ENCODE data around the gene OLR1. TPM values are rescaled to one million over a fixed set of nuclear protein-coding genes. Genes with fewer than 3 reads are reported as not detected.

Gene OLR1
- total RNA-seq, 1 experiment from 2014 or later, result 0.12 TPM

- ATAC-seq, result peak; percentile 71
- Histone ChIP-seq H4K20me1 (ENCODE audit: insufficient read depth) (no peaks in the 10 kb centered on the region), H3K4me3 (replicated peaks in 1 of 2; ENCODE audit: low read depth in 1 of 2, low read length in 2 of 2) (peak within 1 kb of the TSS; percentile 84 to 89), H3K4me1 (ENCODE audit: control insufficient read depth in 1 of 2, insufficient read depth in 2 of 2, low read length in 2 of 2) (peaks cover 22 to 44% of the 10 kb centered on the region in 2 experiments; a peak in 3 of 4 replicates), H3K79me2 (ENCODE audit: insufficient read depth, low read length) (peaks cover 15% of the 10 kb centered on the region), H2AFZ (ENCODE audit: low read depth, low read length, poor library complexity, severe bottlenecking) (peak within 1 kb of the TSS; percentile 29), H3K27ac (ENCODE audit: low read depth, low read length) (peak within 1 kb of the TSS; percentile 79), H3K9ac (ENCODE audit: low read length) (peak within 1 kb of the TSS; percentile 93), H3K9me2 (ENCODE audit: insufficient read depth) (no peaks in the 10 kb centered on the region), H3K4me2 (ENCODE audit: low read length) (peak within 1 kb of the TSS; percentile 81), H3K9me3 (ENCODE audit: control insufficient read depth in 1 of 2, insufficient read depth in 1 of 2, low read depth in 1 of 2, low read length in 2 of 2) (no peaks in the 10 kb centered on the region), H3K36me3 (ENCODE audit: control insufficient read depth in 1 of 2, insufficient read depth in 2 of 2, low read length in 2 of 2) (peaks cover 0 to under 1% of the 10 kb centered on the region in 2 experiments; a peak in 1 of 4 replicates), H3K27me3 (ENCODE audit: insufficient read depth, low read length) (no peaks in the 10 kb centered on the region)
- no TSS peak for BruUV-seq (replicated peaks)
- ChIA-PET CTCF (interaction anchor here (1.1 to 1.6 kb wide), 2 partner anchors 23 to 60 kb away, joined by 3 to 7 read pairs; no protein-coding TSS in a partner anchor), POLR2A (interaction anchor here (0.8 kb wide), 1 partner anchor 53 kb away, joined by 3 read pairs; no protein-coding TSS in a partner anchor), RAD21 (ENCODE audit: low non-redundant PET in 1 of 2, low total read pairs in 2 of 2, uncharacterized antibody in 2 of 2, unreplicated experiment in 2 of 2) (no interaction called here)
- TF ChIP-seq EGR1 (IDR thresholded peaks at IDR 0.05; ENCODE audit: low read depth), result peak; percentile 38
- no peak for TF ChIP-seq ZFX (IDR thresholded peaks at IDR 0.05)
- intact Hi-C loops (cut with micrococcal nuclease), result loop anchor here (1.0 to 2.0 kb wide), 3 partner anchors 401 to 537 kb away; partner anchors contain the start of gene MAGOHB
- peak; percentile 39 for DNase-seq (ENCODE audit: low read depth, low spot score)
Measured at GRCh38 chr12:10212739-10213131, 40.8 kb upstream of the OLR1 start, which contains the start of gene GABARAPL1. Gene GABARAPL1, plus strand, starts transcription at chr12:10212877. Its CDS starts 253 bp downstream, at chr12:10213130.

GRCh38 chr12:10211940-10212738 is 40.2 kb upstream of the OLR1 start:
- Histone ChIP-seq H4K20me1 (ENCODE audit: insufficient read depth) (no peaks in the 10 kb centered on the region), H3K36me3 (ENCODE audit: control insufficient read depth in 1 of 2, insufficient read depth in 2 of 2, low read length in 2 of 2) (no peaks in the 10 kb centered on the region), H3K4me3 (replicated peaks in 1 of 2; ENCODE audit: low read depth in 1 of 2, low read length in 2 of 2) (peak overlapping the region; percentile 84 to 89), H2AFZ (ENCODE audit: low read depth, low read length, poor library complexity, severe bottlenecking) (no peak overlapping the region), H3K4me2 (ENCODE audit: low read length) (peak overlapping the region; percentile 81), H3K27ac (ENCODE audit: low read depth, low read length) (peak overlapping the region; percentile 79), H3K9me2 (ENCODE audit: insufficient read depth) (no peaks in the 10 kb centered on the region), H3K9ac (ENCODE audit: low read length) (peak overlapping the region; percentile 93), H3K4me1 (ENCODE audit: control insufficient read depth in 1 of 2, insufficient read depth in 2 of 2, low read length in 2 of 2) (peaks cover 22 to 44% of the 10 kb centered on the region in 2 experiments; a peak in 3 of 4 replicates), H3K79me2 (ENCODE audit: insufficient read depth, low read length) (peaks cover 15% of the 10 kb centered on the region), H3K27me3 (ENCODE audit: insufficient read depth, low read length) (no peaks in the 10 kb centered on the region), H3K9me3 (ENCODE audit: control insufficient read depth in 1 of 2, insufficient read depth in 1 of 2, low read depth in 1 of 2, low read length in 2 of 2) (no peaks in the 10 kb centered on the region)
- intact Hi-C loops (cut with micrococcal nuclease), result loop anchor here (1.0 to 2.0 kb wide), 3 partner anchors 401 to 537 kb away; partner anchors contain the start of gene MAGOHB
- BruUV-seq (replicated peaks), result TSS peak; percentile 79
- peak; percentile 91 for ATAC-seq
- ChIA-PET CTCF (interaction anchor here (1.1 to 1.6 kb wide), 2 partner anchors 23 to 59 kb away, joined by 3 to 7 read pairs; no protein-coding TSS in a partner anchor), POLR2A (interaction anchor here (0.8 kb wide), 1 partner anchor 53 kb away, joined by 3 read pairs; no protein-coding TSS in a partner anchor), RAD21 (ENCODE audit: low non-redundant PET in 1 of 2, low total read pairs in 2 of 2, uncharacterized antibody in 2 of 2, unreplicated experiment in 2 of 2) (no interaction called here)
- DNase-seq (ENCODE audit: low read depth, low spot score), result peak; percentile 96
- peak; percentile 45; the same call in 1 of the 2 replicates for TF ChIP-seq SRF (IDR thresholded peaks at IDR 0.05; ENCODE audit: low read depth)
- peak; percentile 93 for TF ChIP-seq MAX (IDR thresholded peaks at IDR 0.05)
- TF ChIP-seq FOSL1 (IDR thresholded peaks at IDR 0.05; ENCODE audit: low read depth), result peak; percentile 56
- TF ChIP-seq YY1 (IDR thresholded peaks at IDR 0.05; ENCODE audit: extremely low read depth, insufficient replicate concordance, low read depth, low read length), result peak; percentile 6
- TF ChIP-seq CTCF (IDR thresholded peaks at IDR 0.05 in 2 of 3, conservative IDR thresholded peaks at IDR 0.05 in 1 of 3; ENCODE audit: borderline replicate concordance in 1 of 3, insufficient read depth in 1 of 3, low read depth in 2 of 3, low read length in 2 of 3), result no peak
- TF ChIP-seq CEBPB (IDR thresholded peaks at IDR 0.05; ENCODE audit: low read depth), result peak; percentile 18; the same call in 1 of the 2 replicates
- no peak for TF ChIP-seq RAD21 (IDR thresholded peaks at IDR 0.05; ENCODE audit: low read depth)
- no peak for TF ChIP-seq EZH2 (IDR thresholded peaks at IDR 0.05)
- TF ChIP-seq ZBTB33 (IDR thresholded peaks at IDR 0.05; ENCODE audit: extremely low read depth, insufficient replicate concordance, low read length), result no peak
- TF ChIP-seq EGR1 (IDR thresholded peaks at IDR 0.05; ENCODE audit: low read depth), result no peak
- TF ChIP-seq ATF3 (IDR thresholded peaks at IDR 0.05), result peak; percentile 70
- TF ChIP-seq ZFX (IDR thresholded peaks at IDR 0.05), result no peak
- TF ChIP-seq CBX3 (IDR thresholded peaks at IDR 0.05; ENCODE audit: low read depth), result peak; percentile 90

Measured in HCT116 (cell line).